GM21423 (cell line): Measurements from ENCODE around the gene RAB3D.

Experiments
- ATAC-seq: cut with Tn5 transposase; IDR thresholded peaks from one replicate; pipeline ENCODE4 v1.9.1; 2021; ENCODE audit warnings: mild to moderate bottlenecking, moderate library complexity; ENCODE audit not compliant: unreplicated experiment

RAB3D gene

DNA sequence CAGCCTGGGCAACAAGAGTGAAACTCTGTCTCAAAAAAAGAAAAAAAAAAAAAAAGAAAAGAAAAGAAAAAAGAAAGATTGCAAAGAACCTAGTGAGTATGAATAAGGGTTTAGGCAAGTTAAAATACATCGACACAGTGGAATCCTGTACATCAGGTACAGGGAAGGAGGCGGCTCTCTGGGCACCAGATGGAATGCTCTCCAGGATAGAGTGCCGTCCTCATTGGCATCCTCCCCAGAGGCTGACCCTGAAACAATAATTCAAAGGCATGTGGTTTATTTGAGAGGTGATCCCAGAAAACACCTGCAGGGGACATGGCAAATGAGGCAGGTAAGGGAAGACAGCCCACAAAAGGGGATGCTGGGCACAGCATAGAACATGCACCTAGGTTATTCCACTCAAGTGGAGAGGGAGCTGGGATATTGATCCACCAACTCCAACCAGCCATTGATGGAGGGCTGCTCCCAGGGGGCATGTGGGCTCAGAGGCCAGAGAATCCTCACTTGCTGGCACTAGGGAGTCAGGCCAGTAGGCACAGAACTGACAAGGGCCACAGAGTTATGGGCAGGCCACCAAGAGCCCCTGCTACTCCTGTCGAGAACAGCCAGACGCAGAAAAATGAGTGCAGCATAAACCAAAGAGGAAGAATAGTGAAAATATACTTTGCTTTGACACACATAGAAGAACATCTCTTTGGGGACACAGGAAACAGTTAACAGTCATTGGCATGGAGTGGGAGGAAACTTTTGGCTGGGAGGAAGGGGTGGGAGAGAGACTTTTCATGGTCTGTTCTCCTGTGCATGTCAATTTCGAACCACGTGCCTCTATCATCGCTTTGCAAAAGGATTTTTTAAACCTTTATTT lies 39.3 kb downstream of the RAB3D start:
- ATAC-seq: no peak

DNA sequence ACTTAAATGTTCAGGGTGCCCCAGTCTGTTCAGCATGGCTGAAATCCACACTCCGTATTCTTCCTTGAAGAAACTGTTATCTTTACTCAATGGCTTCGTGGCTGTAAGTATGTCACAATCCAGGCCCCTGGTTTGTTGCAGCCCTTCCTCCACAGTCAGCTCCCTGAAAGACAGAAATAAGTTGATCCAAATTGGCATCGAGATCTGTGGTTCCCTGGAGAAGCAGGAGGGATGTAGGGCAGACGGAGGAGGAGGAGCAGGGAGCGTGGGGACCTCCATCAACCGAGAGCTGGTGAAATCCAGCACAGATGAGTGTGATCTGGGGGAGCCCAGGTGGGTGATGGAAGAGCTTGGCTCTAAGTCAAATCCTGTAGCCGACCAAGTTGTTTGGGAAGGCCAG lies 43.2 kb downstream of the RAB3D start:
- ATAC-seq: no peak

DNA sequence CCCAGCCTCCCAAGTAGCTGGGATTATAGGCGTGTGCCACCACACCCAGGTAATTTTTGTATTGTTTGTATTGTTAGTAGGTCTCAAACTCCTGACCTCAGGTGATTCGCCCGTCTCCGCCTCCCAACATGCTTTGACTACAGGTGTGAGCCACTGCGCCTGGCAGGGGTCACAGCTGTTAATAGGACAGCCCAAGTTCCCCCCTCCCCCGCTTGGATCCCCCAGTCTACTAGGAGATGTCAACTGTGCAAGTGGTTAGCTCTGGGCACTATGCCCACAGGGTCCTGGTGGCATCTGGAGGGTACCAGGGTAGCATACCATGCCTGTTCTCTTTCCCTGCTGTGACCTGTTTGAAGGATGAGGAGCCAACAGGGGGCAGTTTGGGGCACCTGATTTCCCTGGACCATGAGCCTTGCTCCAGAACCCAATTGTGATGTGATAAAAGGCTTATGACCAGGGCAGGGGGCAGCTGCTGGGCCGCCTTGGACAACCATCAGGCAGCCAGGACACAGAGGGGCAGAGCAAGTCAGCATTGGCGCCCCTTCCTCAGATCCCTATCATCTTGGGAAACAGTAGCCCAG lies 43.7 kb downstream of the RAB3D start, which contains the start of gene TSPAN16:
Gene TSPAN16, plus strand, starts transcription at position 496 of the 581 bp plus-strand sequence. CDS start 138 bp downstream, outside the sequence.
- no peak for ATAC-seq

DNA sequence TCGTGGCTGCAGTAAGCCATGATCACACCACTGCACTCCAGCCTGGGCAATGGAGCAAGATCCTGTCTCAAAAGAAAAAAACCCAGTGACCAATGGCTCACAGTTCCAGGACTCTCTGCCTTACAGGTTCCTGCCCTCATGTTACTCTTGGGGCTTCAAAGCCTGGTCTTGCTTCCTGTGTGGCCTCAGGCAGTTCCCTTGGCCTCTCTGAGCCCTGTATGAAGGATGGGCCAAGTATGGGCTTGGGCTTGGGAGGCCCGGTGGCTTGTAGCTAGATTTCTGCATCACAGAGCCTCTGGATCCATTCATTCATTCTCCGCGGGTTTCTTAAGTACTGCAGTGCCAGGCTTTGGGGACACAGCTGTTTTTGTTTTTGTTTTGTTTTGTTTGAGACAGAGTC lies 44.3 kb downstream of the RAB3D start:
- no peak for ATAC-seq

DNA sequence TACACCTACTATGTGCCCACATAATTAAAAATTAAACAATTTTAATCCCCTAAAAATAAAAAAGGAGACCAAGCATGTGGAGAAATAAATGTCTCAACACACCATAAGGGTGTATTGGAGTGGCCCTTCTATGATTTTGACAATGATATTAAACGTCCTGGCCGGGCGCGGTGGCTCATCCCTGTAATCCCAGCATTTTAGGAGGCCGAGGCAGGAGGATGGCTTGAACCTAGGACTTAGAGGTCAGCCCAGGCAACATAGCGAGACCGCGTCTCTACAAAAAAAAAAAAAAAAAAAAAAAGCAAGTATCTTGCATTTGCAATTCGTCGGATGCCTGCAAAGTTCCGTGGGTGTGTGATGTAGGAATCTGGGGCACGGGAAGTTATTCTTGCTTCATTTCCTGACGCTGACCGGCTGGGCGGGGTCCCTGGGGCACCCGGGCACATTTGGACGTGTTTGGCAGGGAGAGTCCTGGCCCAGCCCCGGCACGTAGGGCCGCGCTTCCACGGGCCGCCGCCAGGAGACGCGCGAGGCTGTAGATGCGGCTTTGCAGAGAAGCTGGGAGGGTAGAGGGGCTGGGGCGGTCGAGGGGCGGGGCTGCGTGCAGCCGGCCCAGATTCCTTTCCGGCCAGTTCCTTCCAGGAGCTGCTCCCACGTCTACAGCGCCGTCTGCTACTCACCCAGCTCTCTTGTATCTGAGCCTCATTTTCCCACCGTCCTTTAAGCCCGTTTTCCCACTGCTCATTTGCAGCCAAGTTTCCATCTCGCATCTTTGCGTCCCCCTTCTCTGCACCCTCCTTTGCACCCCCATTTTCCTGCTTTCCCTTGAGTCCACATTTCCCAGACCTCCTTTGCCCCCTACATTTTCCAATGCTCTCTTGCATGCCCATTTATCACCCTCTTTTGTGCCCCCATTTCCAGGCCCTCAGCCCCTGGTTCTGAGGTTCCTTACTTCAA lies 45.7 kb downstream of the RAB3D start:
- ATAC-seq: no peak

DNA sequence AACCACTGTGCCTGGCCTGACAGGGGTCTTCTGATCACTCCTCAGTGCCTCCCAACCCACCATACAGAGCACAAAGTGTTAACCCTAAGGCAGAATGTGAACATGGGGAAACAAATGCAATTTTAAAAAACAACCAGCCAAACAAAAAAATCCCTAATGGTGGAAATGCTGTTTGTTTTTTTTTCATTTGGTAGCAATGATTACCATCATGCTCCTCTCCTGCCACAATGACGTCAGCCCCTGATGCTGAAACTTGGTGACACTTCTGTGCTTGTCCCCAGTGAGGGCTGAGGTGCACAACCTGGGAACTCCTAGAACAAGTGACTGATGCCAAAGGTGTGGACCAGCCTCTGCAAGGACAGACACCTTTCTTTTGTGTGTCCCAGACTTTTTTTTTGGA lies 47.5 kb downstream of the RAB3D start:
- no peak for ATAC-seq

DNA sequence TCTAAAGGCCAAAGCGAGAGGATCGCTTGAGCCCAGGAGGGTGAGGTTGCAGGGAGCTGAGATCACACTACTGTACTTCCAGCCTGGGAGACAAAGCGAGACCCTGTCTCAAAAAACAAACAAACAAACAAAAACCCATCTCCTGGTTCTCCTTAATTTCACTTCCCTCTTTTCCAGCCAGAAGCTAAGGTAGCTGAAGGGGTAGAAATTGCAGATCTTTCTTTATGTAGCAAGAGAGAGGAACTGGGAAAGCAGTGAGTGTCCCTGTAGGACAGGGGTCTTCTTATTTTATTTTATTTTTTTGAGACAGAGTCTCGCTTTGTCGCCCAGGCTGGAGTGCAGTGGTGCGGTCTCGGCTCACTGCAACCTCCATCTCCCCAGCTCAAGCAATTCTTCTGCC lies 48.0 kb downstream of the RAB3D start:
- ATAC-seq: no peak

GRCh38 chr19:11290256-11290655 lies 49.2 kb downstream of the RAB3D start:
- no peak for ATAC-seq

DNA sequence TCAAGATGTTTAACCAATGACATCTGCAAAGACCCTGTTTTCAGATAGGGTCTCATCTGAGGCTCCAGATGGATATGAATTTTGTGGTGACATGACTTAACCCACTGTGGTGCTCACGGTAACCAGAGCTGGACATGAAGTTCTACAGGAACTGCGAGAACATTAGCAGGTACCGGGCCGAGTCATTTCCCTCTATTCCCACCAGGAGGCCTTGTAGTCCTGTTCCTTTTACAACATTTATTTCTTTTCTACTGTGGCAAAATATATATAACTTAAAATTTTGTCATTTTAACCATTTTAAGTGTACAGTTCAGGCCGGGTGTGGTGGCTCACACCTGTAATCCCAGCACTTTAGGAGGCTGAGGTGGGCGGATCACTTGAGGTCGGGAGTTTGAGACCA lies 51.1 kb downstream of the RAB3D start:
- ATAC-seq: no peak

GRCh38 chr19:11286312-11286974 lies 53.0 kb downstream of the RAB3D start:
- ATAC-seq: no peak

DNA sequence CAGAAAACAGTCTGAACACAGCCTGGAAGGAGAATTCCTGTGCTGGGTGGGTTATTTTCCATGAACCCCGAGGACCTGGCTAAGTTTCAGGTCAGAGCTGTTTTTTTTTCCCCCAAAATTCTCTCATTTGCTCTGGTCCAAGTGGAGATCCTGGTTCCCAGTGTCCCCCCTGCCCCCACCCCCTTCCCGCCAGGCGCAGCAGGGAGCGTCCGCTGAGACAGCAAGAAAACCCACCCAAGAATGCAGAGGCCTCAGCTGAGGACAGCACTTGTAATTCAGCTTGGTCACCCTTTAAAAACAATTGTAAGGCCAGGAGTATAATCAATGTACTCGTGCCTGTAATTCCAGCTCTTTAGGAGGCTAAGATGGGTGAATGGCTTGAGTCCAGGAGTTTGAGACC lies 54.9 kb downstream of the RAB3D start:
- ATAC-seq: no peak

DNA sequence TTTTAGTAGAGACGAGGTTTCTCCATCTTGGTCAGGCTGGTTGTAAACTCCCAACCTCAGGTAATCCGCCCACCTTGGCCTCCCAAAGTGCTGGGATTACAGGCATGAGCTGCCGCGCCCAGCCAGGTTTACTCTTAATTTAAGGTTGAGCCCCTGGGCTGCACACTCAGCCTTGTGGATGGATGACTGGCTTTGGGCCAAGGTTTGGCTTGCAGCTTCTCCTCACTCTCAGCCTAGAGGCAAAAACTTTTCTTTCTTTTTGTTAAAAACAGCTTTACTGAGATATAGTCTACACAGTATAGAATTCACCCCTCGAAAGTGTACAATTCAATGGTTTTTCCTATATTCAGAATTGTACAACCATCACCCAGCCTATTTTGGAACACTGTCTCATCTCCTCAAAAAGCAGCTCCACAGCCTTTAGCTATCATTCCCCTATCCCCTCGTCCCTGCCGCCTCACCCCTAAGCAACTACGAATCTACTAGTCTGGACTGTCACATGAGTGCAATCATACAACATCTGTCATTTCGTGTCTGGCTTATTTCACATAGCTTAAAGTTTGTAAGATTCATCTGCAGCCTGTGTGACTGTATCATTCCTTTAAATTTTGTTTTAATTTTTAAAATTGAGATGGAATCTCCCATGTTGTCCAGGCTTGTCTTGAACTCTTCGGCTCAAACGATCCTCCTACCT lies 58.0 kb downstream of the RAB3D start:
- ATAC-seq: no peak

GRCh38 chr19:11279505-11280236 lies 59.8 kb downstream of the RAB3D start:
- no peak for ATAC-seq

GRCh38 chr19:11278670-11279069 lies 60.8 kb downstream of the RAB3D start:
- no peak for ATAC-seq

DNA sequence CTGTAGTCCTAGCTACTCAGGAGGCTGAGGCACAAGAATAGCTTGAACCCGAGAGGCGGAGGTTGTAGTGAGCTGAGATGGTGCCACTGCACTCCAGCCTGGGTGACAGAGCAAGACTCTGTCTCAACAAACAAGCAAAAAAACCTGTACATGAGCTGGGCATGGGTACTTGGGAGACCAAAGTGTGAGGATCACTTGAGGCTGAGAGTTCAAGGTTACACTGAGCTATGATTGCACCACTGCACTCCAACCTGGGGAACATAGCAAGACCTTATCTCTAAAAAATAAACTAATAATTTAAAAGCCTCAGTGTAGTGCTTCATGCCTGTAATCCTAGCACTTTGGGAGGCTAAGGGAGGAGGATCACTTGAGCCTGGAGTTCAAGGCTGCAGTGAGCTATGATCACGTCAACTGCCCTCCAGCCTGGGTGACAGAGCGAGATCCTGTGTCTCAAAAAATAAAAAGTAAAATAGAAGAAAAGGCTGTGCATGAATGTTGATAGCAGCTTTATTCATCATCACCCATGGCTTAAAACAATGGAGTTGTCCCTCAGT lies 64.8 kb downstream of the RAB3D start:
- ATAC-seq: no peak

GRCh38 chr19:11273989-11274388 lies 65.5 kb downstream of the RAB3D start:
- no peak for ATAC-seq

GRCh38 chr19:11273296-11273695 lies 66.2 kb downstream of the RAB3D start:
- ATAC-seq: no peak
